Activated naive CD8-positive, alpha-beta T cell treated with anti-CD3 and anti-CD28 coated beads, Interleukin-2, amount 50 U/mL, for 24 hours (primary cell): ENCODE measurements around the gene ATG101.

Experiments used
- ATAC-seq: fragments of 150-1000 bp; cut with Tn5 transposase; one replicate; pipeline ENCODE4 v1.10.0; 2021
- DNase-seq: peaks from one replicate; pipeline ENCODE4 v3.0.0; 2021
- H3K27ac Mint-ChIP-seq: one replicate; pipeline ENCODE4 v1.8.0; 2021; ENCODE audit warnings: mild to moderate bottlenecking, mixed read lengths
- H3K27me3 Mint-ChIP-seq: one replicate; pipeline ENCODE4 v1.8.0; 2021; ENCODE audit warnings: mixed read lengths
- H3K36me3 Mint-ChIP-seq: one replicate; pipeline ENCODE4 v1.8.0; 2021; ENCODE audit warnings: low read depth, mixed read lengths
- H3K4me1 Mint-ChIP-seq: one replicate; pipeline ENCODE4 v1.8.0; 2021; ENCODE audit warnings: mixed read lengths
- H3K4me3 Mint-ChIP-seq: one replicate; pipeline ENCODE4 v1.8.0; 2021; ENCODE audit warnings: mild to moderate bottlenecking, moderate library complexity, mixed read lengths
- H3K9me3 Mint-ChIP-seq: one replicate; pipeline ENCODE4 v1.8.0; 2021; ENCODE audit warnings: mixed read lengths

ATG101 gene

DNA sequence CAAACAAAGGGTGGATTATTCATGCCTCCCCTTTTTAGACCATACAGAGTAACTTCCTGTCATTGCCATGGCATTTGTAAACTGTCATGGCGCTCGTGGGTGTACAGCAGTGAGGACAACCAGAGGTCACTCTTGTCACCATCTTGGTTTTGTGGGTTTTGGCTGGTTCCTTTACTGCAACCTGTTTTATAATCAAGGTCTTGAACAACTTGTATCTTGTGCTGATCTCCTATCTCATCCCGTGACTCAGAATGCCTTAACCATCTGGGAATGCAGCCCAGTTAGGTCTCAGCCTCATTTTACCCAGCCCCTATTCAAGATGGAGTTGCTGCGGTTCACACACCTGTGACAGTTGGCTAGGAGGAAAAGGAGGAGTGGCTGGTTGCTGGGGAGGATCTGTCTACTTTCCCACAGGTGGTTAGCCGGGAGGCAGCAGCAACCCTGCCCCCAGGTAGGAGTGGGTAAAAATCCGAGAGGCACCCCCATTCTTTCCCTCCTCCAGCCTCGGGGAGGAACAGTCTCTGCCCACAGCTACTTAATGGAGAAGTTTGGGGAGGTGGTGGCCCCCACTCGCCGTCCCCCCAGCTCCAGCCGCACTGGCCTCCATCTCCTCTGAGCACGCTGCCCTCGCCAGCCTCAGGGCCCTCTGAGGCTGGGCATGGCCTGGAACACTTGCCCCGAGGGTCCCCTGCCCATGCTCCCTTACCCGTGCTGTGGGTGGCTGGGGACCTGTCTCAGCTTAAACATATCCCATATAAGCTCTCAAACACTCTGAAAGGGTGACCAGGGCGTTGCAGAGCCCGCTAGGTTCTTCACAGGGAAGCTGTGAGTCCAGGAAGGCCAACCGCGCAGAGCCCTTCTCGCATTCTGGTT, 51.4 kb downstream of the ATG101 start:
- H3K36me3 Mint-ChIP-seq, result no peaks in the 10 kb centered on the region
- H3K9me3 Mint-ChIP-seq, result no peaks in the 10 kb centered on the region
- no peak for ATAC-seq
- H3K4me1 Mint-ChIP-seq, result peaks cover 45% of the 10 kb centered on the region
- no peak overlapping the region for H3K27ac Mint-ChIP-seq
- H3K27me3 Mint-ChIP-seq, result peaks cover 15% of the 10 kb centered on the region
- H3K4me3 Mint-ChIP-seq, result no peak overlapping the region
- no peak for DNase-seq

DNA sequence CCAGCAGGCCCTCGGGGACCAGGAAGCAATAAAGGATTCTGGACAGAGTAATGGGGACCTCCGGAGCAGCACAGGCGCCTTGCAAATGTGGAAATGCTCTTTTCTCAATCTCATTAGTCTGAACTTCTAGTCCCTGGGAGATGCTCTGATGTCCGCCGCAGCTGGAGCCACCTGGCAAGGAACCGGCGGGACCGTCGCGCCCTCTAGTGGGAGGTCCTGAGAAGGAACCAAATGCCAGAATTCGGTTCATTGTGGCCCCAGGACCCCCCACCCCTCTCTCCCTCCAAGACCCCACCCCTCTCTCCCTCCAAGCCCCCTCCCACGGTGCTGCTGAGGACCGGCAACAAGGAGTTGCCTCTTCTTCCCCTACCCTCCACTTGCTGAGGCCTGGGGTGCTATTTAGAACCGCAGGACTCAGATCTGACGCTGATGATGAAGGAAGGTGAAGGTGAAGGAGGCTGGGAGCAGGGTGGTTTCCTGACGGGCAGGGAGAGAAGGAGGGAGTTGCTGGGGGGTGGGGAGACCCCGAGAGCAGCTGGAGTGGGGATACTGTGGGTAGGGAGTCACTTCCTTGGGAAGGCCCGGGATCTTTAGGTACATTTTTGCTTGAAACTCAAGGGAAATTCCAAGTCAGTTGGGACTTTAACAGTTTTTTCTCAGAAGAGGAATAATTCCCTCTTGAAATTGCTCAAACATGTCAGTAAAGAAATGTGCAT, 52.2 kb downstream of the ATG101 start:
- Mint-ChIP-seq H3K9me3 (no peaks in the 10 kb centered on the region), H3K4me3 (no peak overlapping the region), H3K27ac (no peak overlapping the region), H3K27me3 (peaks cover 15% of the 10 kb centered on the region), H3K4me1 (peaks cover 37% of the 10 kb centered on the region), H3K36me3 (no peaks in the 10 kb centered on the region)
- ATAC-seq (no peak), DNase-seq (peak; percentile 74)

DNA sequence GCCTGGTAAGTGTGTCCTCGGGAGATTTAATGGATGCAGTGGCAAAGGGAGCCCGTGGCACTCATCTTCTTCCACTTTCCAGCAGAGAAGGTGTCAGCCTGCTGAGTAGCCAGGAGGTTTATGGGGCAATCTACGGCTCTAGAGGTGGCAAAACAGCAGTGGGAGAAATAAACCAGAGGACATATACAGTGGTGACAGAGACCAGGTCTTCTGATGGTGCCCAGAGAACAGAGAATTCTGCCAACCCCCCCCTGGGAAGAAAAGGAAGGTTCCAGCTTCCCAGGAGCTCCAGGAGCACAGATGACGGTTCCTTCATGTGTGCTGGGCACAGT, 52.7 kb downstream of the ATG101 start:
- Mint-ChIP-seq H3K27me3 (peaks cover 18% of the 10 kb centered on the region), H3K36me3 (no peaks in the 10 kb centered on the region), H3K27ac (no peak overlapping the region), H3K9me3 (no peaks in the 10 kb centered on the region), H3K4me3 (no peak overlapping the region), H3K4me1 (peaks cover 35% of the 10 kb centered on the region)
- DNase-seq, result no peak
- no peak for ATAC-seq

DNA sequence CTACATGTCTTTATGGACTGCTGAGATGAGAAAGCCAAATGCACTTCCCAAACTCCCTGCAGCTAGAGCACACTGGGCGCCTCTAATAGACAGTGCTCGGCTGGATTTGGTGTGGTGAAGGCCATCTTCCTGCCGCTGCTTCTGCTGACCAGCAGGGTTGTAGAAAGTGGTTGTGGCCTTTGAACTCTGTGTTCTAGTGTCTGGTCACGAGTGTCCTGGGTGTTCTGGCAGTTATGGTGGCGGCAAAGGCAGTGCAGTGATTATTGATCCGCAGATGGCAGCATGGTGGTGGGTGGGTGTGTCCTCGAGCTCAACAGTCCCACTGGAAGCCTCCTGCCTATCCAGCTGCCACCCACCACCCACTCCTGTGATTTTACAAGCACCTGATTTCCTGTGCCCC, 53.1 kb downstream of the ATG101 start:
- peaks cover 31% of the 10 kb centered on the region for H3K4me1 Mint-ChIP-seq
- H3K27ac Mint-ChIP-seq, result no peak overlapping the region
- no peak for ATAC-seq
- H3K9me3 Mint-ChIP-seq, result no peaks in the 10 kb centered on the region
- H3K36me3 Mint-ChIP-seq, result no peaks in the 10 kb centered on the region
- no peak for DNase-seq
- H3K27me3 Mint-ChIP-seq, result peaks cover 19% of the 10 kb centered on the region
- H3K4me3 Mint-ChIP-seq, result no peak overlapping the region

DNA sequence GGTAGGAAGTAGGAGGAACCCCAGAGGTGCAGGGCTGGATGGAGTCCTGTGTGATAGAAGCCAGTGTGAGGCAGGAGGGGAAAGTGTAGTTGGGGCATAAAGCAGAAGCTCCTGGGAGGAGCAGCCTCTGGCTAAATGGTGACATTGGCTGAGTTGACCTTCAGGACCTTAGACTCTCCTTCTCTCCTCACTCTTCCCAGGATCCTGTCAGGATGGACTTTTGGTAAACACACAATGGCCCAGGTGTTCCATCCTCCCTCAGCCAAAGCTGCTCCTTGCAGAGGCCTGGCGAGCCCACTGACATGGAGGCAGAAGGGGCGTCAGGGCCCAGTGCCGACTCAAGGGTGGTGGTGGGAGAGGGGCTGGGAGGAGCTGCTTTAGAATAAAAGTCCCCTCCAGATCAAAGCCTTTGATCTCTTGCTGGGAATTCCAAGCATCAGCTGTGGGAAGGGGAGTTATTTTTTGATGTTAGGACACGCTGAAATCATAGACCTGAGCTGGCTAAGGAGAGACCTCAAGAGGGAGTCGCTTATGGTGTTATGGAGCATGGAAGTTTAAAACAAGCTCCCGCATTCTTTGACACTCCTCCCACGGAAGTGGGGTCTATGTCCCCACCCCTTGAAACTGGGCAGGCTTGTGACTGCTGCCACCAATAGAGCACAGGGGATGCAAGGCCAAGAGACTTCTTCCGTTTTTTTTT, 53.9 kb downstream of the ATG101 start:
- no peak overlapping the region for H3K27ac Mint-ChIP-seq
- no peak overlapping the region for H3K4me3 Mint-ChIP-seq
- DNase-seq (no peak), ATAC-seq (no peak)
- H3K9me3 Mint-ChIP-seq, result no peaks in the 10 kb centered on the region
- peaks cover 24% of the 10 kb centered on the region for H3K4me1 Mint-ChIP-seq
- H3K27me3 Mint-ChIP-seq, result peaks cover 20% of the 10 kb centered on the region
- no peaks in the 10 kb centered on the region for H3K36me3 Mint-ChIP-seq

DNA sequence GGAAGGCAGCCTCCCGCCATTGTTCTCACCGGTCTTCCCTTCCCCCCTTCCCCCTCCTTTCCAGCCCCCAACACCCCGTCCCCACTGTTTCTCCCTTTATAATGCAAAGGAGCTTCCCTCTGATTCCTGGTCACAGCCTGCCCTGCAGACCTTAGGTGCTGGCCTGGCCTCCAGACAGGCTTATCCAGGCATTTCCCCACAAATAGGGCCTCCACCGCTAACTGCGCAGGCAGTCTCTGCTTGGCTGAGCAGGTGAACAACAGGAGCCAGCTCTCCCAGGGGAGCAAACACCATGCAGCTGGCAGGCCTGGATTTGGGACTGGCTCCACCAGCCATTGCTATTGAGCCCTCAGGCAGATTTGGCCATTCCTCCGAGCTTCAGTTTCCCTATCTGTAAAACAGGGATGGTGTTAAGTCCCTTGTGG, 55.7 kb downstream of the ATG101 start:
- Mint-ChIP-seq H3K27ac (no peak overlapping the region), H3K4me1 (peaks cover 8% of the 10 kb centered on the region), H3K4me3 (no peak overlapping the region), H3K27me3 (peaks cover 15% of the 10 kb centered on the region), H3K36me3 (no peaks in the 10 kb centered on the region), H3K9me3 (no peaks in the 10 kb centered on the region)
- no peak for DNase-seq
- no peak for ATAC-seq

DNA sequence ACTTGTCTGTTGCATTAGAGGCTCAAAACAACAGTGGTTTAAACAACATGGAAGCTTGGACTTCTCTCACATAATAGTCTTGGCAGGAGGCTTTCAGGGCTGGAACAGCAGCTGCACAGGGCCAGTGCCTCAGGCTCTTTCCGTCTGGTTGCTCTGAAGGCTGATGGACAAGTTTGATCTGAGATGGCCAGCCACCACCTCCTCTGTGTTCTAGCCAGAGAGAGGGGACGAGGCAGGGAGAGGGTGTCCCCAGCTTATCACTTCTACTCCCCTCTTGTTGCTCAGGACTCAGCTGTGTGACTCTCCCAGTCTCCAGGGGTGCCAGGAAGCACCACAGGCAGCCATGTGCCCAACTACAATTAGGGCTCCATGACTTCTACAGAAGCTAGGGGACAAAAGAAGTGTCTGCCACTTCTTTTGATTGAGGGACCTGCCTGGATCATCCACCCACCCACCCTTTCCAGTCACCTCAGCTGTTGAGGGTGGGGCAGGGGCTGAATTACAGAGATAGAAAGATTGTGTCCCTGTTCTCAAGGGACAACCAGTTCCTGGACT, 56.3 kb downstream of the ATG101 start:
- no peak for ATAC-seq

More for the DNA sequence above, 56.3 kb downstream of the ATG101 start:
- no peak for DNase-seq
- Mint-ChIP-seq H3K27ac (no peak overlapping the region), H3K9me3 (no peaks in the 10 kb centered on the region), H3K36me3 (no peaks in the 10 kb centered on the region), H3K27me3 (peaks cover 14% of the 10 kb centered on the region), H3K4me3 (no peak overlapping the region), H3K4me1 (peaks cover 4% of the 10 kb centered on the region)
